Measurements from ENCODE around the gene HCK.

The HCK gene

DNA sequence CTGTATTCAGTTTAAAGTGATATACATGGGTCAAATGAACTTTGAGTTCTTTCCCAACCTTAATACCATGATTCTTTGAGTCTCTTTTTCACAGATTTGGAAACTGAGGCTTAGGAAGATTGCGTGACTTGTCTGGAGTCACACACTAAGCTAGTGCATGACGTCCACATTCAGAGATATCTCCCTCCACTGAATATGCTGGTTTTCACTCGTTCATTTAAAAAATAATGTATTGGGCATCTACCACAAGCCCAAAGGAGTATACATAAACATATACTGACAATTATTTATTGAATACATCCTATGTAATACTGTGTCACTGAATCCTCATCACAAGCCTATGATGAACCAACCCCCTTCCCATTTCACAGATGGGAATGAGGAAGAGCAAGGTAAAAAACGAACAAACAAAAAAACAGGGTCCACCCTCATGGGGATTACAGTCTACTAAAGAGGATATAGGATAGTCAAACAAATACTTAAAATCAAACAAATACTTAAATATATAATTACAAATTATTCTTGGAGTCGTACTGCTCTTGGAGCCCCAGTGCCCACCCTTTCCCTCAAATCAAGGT, 56.9 kb downstream of the HCK start:
- no CpG with 5 or more reads among the region's 5 CpGs for WGBS (ENCODE audit: extremely low coverage, insufficient coverage, insufficient read length)

DNA sequence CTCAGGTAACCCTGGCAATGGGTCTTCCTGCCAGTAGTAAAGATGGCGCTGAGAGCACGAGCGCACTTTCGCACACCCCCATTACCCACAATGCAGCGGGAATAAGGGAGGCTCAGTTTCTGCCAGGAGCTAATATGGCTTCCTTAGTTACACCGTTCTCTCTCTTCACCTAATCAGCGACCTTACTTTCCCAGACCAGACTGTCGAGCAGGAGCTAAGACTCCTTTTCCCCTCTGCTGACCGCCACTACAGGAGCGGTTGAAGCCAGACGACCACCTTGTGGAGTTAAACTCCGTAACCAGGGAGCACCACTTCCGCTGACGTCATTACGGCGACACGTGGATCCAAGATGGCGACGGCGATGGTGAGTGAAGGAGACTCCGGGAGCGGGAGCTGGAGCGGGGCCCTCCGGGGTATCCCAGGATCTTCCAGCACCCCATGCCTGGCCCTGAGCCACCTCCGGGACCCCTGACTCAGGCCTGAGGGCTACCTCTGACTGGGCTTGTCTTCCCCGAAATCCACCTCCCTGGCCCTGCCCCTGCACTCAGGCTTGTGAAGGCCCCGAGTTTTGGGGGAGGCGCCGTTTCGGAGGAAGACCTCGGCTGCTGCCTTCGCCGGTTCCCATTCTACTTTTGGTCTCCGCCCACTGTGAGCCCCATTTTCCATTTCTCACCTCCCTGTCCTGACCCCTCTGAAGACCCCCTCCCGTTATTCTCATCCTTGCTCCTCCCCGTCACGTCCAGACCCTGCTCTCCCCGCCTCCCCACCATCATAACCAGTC, 57.5 kb downstream of the HCK start, which contains the start of gene TM9SF4:
TSS of gene TM9SF4 (plus strand) at position 323 of the 781 bp plus-strand sequence. CDS start at position 350, 27 bp downstream.
- H3K4me1 ChIP-seq (ENCODE audit: control insufficient read depth in 1 of 2, insufficient read depth in 2 of 2, low read length in 2 of 2): peaks cover 6 to 7% of the 10 kb centered on the region in 2 experiments
- peak within 1 kb of the TSS; percentile 96 for H2AFZ ChIP-seq (ENCODE audit: insufficient read depth, low read length, poor library complexity)
- H3K23ac ChIP-seq (ENCODE audit: low read length): no peak within 1 kb of the TSS
- H2BK5ac ChIP-seq (ENCODE audit: low read depth, low read length, poor library complexity): peak within 1 kb of the TSS; percentile 98
- H3K14ac ChIP-seq (ENCODE audit: low read length): peak within 1 kb of the TSS; percentile 83
- H3K27me3 ChIP-seq (ENCODE audit: insufficient read depth, low read length): no peaks in the 10 kb centered on the region
- peak within 1 kb of the TSS; percentile 92 for H4K12ac ChIP-seq (ENCODE audit: low read depth, low read length)
- WGBS (ENCODE audit: extremely low coverage, insufficient coverage, insufficient read length): no CpG with 5 or more reads among the region's 38 CpGs
- H3K79me2 ChIP-seq (ENCODE audit: control insufficient read depth, insufficient read depth, low read length, poor library complexity): peaks cover 13% of the 10 kb centered on the region
- peak within 1 kb of the TSS; percentile 97 for H4K8ac ChIP-seq (ENCODE audit: low read depth, low read length)
- peak within 1 kb of the TSS; percentile 97 for H3K9ac ChIP-seq (ENCODE audit: low read length)
- peak within 1 kb of the TSS; percentile 69 for H3K18ac ChIP-seq (ENCODE audit: low read length)
- H3K79me1 ChIP-seq (ENCODE audit: low read length): peaks cover 13% of the 10 kb centered on the region
- peak within 1 kb of the TSS; percentile 93 for H3K4me3 ChIP-seq (ENCODE audit: low read depth, low read length)
- no peak within 1 kb of the TSS for H2BK12ac ChIP-seq (ENCODE audit: low read length)
- DNase-seq: peak; percentile 88 to 98
- H4K91ac ChIP-seq (ENCODE audit: low read depth, low read length): peak within 1 kb of the TSS; percentile 92
- H2AK5ac ChIP-seq (ENCODE audit: low read length): peak within 1 kb of the TSS; percentile 87
- H3K4ac ChIP-seq (ENCODE audit: low read depth, low read length): peak within 1 kb of the TSS; percentile 75
- peak within 1 kb of the TSS; percentile 87 for H3K27ac ChIP-seq (ENCODE audit: low read depth, low read length)
- H3K4me2 ChIP-seq (ENCODE audit: low read length): peak within 1 kb of the TSS; percentile 74
- peak within 1 kb of the TSS; percentile 96 for H2BK120ac ChIP-seq (ENCODE audit: insufficient read depth, low read length, poor library complexity)
- H3K36me3 ChIP-seq (ENCODE audit: control insufficient read depth in 1 of 2, insufficient read depth in 2 of 2, low read length in 2 of 2): peaks cover 0 to 4% of the 10 kb centered on the region in 2 experiments
- no peaks in the 10 kb centered on the region for H3K9me3 ChIP-seq (ENCODE audit: insufficient read depth, low read depth, low read length)

More for the DNA sequence above, 56.9 kb downstream of the HCK start:
- no peak overlapping the region for H4K91ac ChIP-seq (ENCODE audit: low read depth, low read length)
- H2AK5ac ChIP-seq (ENCODE audit: low read length): no peak overlapping the region
- H3K79me2 ChIP-seq (ENCODE audit: control insufficient read depth, insufficient read depth, low read length, poor library complexity): peaks cover 13% of the 10 kb centered on the region
- peaks cover 6 to 7% of the 10 kb centered on the region in 2 experiments for H3K4me1 ChIP-seq (ENCODE audit: control insufficient read depth in 1 of 2, insufficient read depth in 2 of 2, low read length in 2 of 2)
- H3K14ac ChIP-seq (ENCODE audit: low read length): no peak overlapping the region
- no peak overlapping the region for H3K23ac ChIP-seq (ENCODE audit: low read length)
- no peak overlapping the region for H3K9ac ChIP-seq (ENCODE audit: low read length)
- H3K27ac ChIP-seq (ENCODE audit: low read depth, low read length): no peak overlapping the region
- H2AFZ ChIP-seq (ENCODE audit: insufficient read depth, low read length, poor library complexity): peak overlapping the region; percentile 96
- H3K36me3 ChIP-seq (ENCODE audit: control insufficient read depth in 1 of 2, insufficient read depth in 2 of 2, low read length in 2 of 2): peaks cover 0 to 4% of the 10 kb centered on the region in 2 experiments
- no peak overlapping the region for H2BK120ac ChIP-seq (ENCODE audit: insufficient read depth, low read length, poor library complexity)
- H3K79me1 ChIP-seq (ENCODE audit: low read length): peaks cover 13% of the 10 kb centered on the region
- no peak overlapping the region for H3K4ac ChIP-seq (ENCODE audit: low read depth, low read length)
- no peak overlapping the region for H3K18ac ChIP-seq (ENCODE audit: low read length)
- H3K9me3 ChIP-seq (ENCODE audit: insufficient read depth, low read depth, low read length): no peaks in the 10 kb centered on the region
- H2BK5ac ChIP-seq (ENCODE audit: low read depth, low read length, poor library complexity): no peak overlapping the region
- H3K4me3 ChIP-seq (ENCODE audit: low read depth, low read length): no peak overlapping the region
- H3K4me2 ChIP-seq (ENCODE audit: low read length): no peak overlapping the region
- no peak overlapping the region for H2BK12ac ChIP-seq (ENCODE audit: low read length)
- no peak for DNase-seq
- no peak overlapping the region for H4K12ac ChIP-seq (ENCODE audit: low read depth, low read length)
- peak overlapping the region; percentile 97 for H4K8ac ChIP-seq (ENCODE audit: low read depth, low read length)
- H3K27me3 ChIP-seq (ENCODE audit: insufficient read depth, low read length): no peaks in the 10 kb centered on the region

DNA sequence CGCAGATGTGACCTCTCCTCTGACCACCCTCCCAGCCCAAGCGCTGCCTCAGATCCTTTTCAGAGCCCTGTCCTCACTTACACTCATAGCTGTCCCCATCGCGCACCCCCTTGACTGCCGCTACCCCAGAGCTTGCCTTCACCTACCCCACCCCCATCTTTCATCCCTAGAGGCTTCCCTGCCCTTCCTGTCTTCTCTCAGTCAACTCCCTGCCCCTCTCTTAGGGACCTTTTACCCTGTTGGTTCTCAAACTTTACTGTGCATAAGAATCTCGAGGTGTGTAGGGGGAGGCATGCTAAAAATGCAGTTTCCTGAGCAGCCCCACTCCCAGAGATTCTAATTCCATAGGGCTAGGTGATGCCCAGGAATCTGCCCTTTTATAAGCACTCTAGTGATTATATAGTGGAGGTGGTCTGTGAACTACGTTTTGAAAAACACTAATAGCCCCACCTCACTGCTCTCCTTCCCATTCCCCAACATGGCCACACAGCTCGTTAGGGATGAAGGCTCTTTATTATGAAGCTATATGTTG, 58.2 kb downstream of the HCK start:
- Histone ChIP-seq H3K27me3 (ENCODE audit: insufficient read depth, low read length) (no peaks in the 10 kb centered on the region), H4K8ac (ENCODE audit: low read depth, low read length) (peak overlapping the region; percentile 97), H3K4me3 (ENCODE audit: low read depth, low read length) (peak overlapping the region; percentile 93), H3K4ac (ENCODE audit: low read depth, low read length) (peak overlapping the region; percentile 75), H3K23ac (ENCODE audit: low read length) (no peak overlapping the region), H2AK5ac (ENCODE audit: low read length) (peak overlapping the region; percentile 87), H2BK5ac (ENCODE audit: low read depth, low read length, poor library complexity) (peak overlapping the region; percentile 98), H3K14ac (ENCODE audit: low read length) (peak overlapping the region; percentile 83), H3K18ac (ENCODE audit: low read length) (peak overlapping the region; percentile 69), H3K27ac (ENCODE audit: low read depth, low read length) (no peak overlapping the region), H3K4me2 (ENCODE audit: low read length) (peak overlapping the region; percentile 74), H3K9ac (ENCODE audit: low read length) (peak overlapping the region; percentile 97), H3K36me3 (ENCODE audit: control insufficient read depth in 1 of 2, insufficient read depth in 2 of 2, low read length in 2 of 2) (peaks cover 4% of the 10 kb centered on the region in 2 experiments), H4K12ac (ENCODE audit: low read depth, low read length) (peak overlapping the region; percentile 92), H3K9me3 (ENCODE audit: insufficient read depth, low read depth, low read length) (no peaks in the 10 kb centered on the region), H3K4me1 (ENCODE audit: control insufficient read depth in 1 of 2, insufficient read depth in 2 of 2, low read length in 2 of 2) (peaks cover 6 to 7% of the 10 kb centered on the region in 2 experiments), H4K91ac (ENCODE audit: low read depth, low read length) (peak overlapping the region; percentile 92), H2BK120ac (ENCODE audit: insufficient read depth, low read length, poor library complexity) (peak overlapping the region; percentile 96), H3K79me1 (ENCODE audit: low read length) (peaks cover 13% of the 10 kb centered on the region), H3K79me2 (ENCODE audit: control insufficient read depth, insufficient read depth, low read length, poor library complexity) (peaks cover 13% of the 10 kb centered on the region), H2AFZ (ENCODE audit: insufficient read depth, low read length, poor library complexity) (peak overlapping the region; percentile 96), H2BK12ac (ENCODE audit: low read length) (no peak overlapping the region)
- WGBS (ENCODE audit: extremely low coverage, insufficient coverage, insufficient read length): no CpG with 5 or more reads among the region's 8 CpGs
- no peak for DNase-seq

DNA sequence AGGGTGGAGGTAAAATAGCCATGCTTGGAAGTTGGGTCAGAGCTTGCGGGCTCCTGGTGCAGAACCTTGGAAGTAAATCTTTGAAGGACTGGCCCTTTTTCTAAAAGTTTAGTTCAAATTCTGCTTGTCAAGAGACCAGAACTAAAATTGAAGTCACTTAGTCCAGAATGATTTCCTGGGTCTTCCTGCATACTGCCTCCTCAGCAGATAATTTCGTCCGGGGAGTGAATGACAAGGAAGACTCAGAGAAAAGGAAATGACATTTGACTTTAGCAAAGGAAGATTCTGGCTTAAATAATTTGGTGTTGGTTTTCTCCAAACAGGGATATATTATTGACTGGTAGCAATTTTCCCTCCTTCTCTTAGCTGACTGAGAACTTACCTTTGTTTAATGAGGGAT, 58.7 kb downstream of the HCK start:
- H3K36me3 ChIP-seq (ENCODE audit: control insufficient read depth in 1 of 2, insufficient read depth in 2 of 2, low read length in 2 of 2): peaks cover 4 to 5% of the 10 kb centered on the region in 2 experiments
- peak overlapping the region; percentile 74 for H3K4me2 ChIP-seq (ENCODE audit: low read length)
- H3K4me3 ChIP-seq (ENCODE audit: low read depth, low read length): no peak overlapping the region
- no peak overlapping the region for H2AK5ac ChIP-seq (ENCODE audit: low read length)
- WGBS (ENCODE audit: extremely low coverage, insufficient coverage, insufficient read length): no CpG with 5 or more reads among the region's 3 CpGs
- no peak overlapping the region for H2AFZ ChIP-seq (ENCODE audit: insufficient read depth, low read length, poor library complexity)
- H3K4me1 ChIP-seq (ENCODE audit: control insufficient read depth in 1 of 2, insufficient read depth in 2 of 2, low read length in 2 of 2): peaks cover 6 to 7% of the 10 kb centered on the region in 2 experiments
- H3K4ac ChIP-seq (ENCODE audit: low read depth, low read length): peak overlapping the region; percentile 75
- H2BK12ac ChIP-seq (ENCODE audit: low read length): no peak overlapping the region
- H3K79me1 ChIP-seq (ENCODE audit: low read length): peaks cover 13% of the 10 kb centered on the region
- no peak for DNase-seq
- H4K91ac ChIP-seq (ENCODE audit: low read depth, low read length): no peak overlapping the region
- no peak overlapping the region for H2BK120ac ChIP-seq (ENCODE audit: insufficient read depth, low read length, poor library complexity)
- peak overlapping the region; percentile 97 for H3K9ac ChIP-seq (ENCODE audit: low read length)
- H3K27ac ChIP-seq (ENCODE audit: low read depth, low read length): no peak overlapping the region
- H3K79me2 ChIP-seq (ENCODE audit: control insufficient read depth, insufficient read depth, low read length, poor library complexity): peaks cover 13% of the 10 kb centered on the region
- H3K23ac ChIP-seq (ENCODE audit: low read length): no peak overlapping the region
- peak overlapping the region; percentile 69 for H3K18ac ChIP-seq (ENCODE audit: low read length)
- H4K8ac ChIP-seq (ENCODE audit: low read depth, low read length): peak overlapping the region; percentile 97
- H3K14ac ChIP-seq (ENCODE audit: low read length): peak overlapping the region; percentile 83
- no peaks in the 10 kb centered on the region for H3K9me3 ChIP-seq (ENCODE audit: insufficient read depth, low read depth, low read length)
- no peak overlapping the region for H4K12ac ChIP-seq (ENCODE audit: low read depth, low read length)
- no peaks in the 10 kb centered on the region for H3K27me3 ChIP-seq (ENCODE audit: insufficient read depth, low read length)
- peak overlapping the region; percentile 32 for H2BK5ac ChIP-seq (ENCODE audit: low read depth, low read length, poor library complexity)

Data from trophoblast cell (in vitro differentiated cells and primary cell).